HepG2 (cell line): Measurements from ENCODE around the gene SMARCC1. TPM values are rescaled to one million over a fixed set of nuclear protein-coding genes. Genes with fewer than 3 reads are reported as not detected.
A peak's percentile ranks its signal among the peaks of the same experiment; 100 is the strongest.

Experiments
- BATF2 ChIP-seq: sonication (generic); formaldehyde crosslinking; IDR thresholded peaks from 2 replicates; pipeline ENCODE4 v1.8.0; 2022; ENCODE audit warnings: mild to moderate bottlenecking, missing genetic modification reagents, moderate library complexity
- CBX5 ChIP-seq: sonication (generic); formaldehyde crosslinking; IDR thresholded peaks from 2 replicates; pipeline ENCODE4 v1.4.0; 2020; ENCODE audit warnings: missing genetic modification reagents, borderline replicate concordance
- ELF1 ChIP-seq: sonication (generic); formaldehyde crosslinking; IDR thresholded peaks from 2 replicates; pipeline ENCODE4 v1.4.0; 2020; ENCODE audit warnings: missing genetic modification reagents
- GATAD2A ChIP-seq: IDR thresholded peaks from 2 replicates; pipeline ENCODE4 v1.6.1; 2016
- HBP1 ChIP-seq: IDR thresholded peaks from 2 replicates; pipeline ENCODE4 v1.6.1; 2016; ENCODE audit warnings: low read depth, control low read depth
- HMGXB4 ChIP-seq, 2 experiments: sonication (generic) in 1 of 2; formaldehyde crosslinking in 1 of 2; IDR thresholded peaks; 2 replicates each; pipeline versions ENCODE4 v1.4.0 to v1.6.1; 2018 to 2020; ENCODE audit warnings: missing genetic modification reagents in 2 of 2, borderline replicate concordance in 1 of 2, low read depth in 1 of 2, mild to moderate bottlenecking in 1 of 2, missing biosample characterization in 1 of 2
- ISL2 ChIP-seq: sonication (generic); formaldehyde crosslinking; IDR thresholded peaks from 2 replicates; pipeline ENCODE4 v1.5.0; 2020; ENCODE audit warnings: missing genetic modification reagents
- KDM1A ChIP-seq: IDR thresholded peaks from 2 replicates; pipeline ENCODE4 v1.6.1; 2016; ENCODE audit warnings: missing compliant biosample characterization
- MLLT10 ChIP-seq: sonication (generic); formaldehyde crosslinking; IDR thresholded peaks from 2 replicates; pipeline ENCODE4 v1.4.0; 2020; ENCODE audit warnings: missing genetic modification reagents
- NR1H2 ChIP-seq: sonication (generic); formaldehyde crosslinking; IDR thresholded peaks from 2 replicates; pipeline ENCODE4 v1.8.1; 2022; ENCODE audit warnings: low read depth, missing genetic modification reagents, borderline replicate concordance
- ZBTB38 ChIP-seq: sonication (generic); formaldehyde crosslinking; IDR thresholded peaks from 2 replicates; pipeline ENCODE4 v1.5.1; 2020; ENCODE audit warnings: mild to moderate bottlenecking, missing genetic modification reagents
- ZNF20 ChIP-seq: sonication (generic); formaldehyde crosslinking; IDR thresholded peaks from 2 replicates; pipeline ENCODE4 v1.4.0; 2020; ENCODE audit warnings: mild to moderate bottlenecking, moderate library complexity, missing genetic modification reagents
- ZNF276 ChIP-seq: sonication (generic); formaldehyde crosslinking; IDR thresholded peaks from 2 replicates; pipeline ENCODE4 v1.4.0; 2020; ENCODE audit warnings: mild to moderate bottlenecking, low read depth, missing genetic modification reagents
- ZNF605 ChIP-seq: sonication (generic); formaldehyde crosslinking; IDR thresholded peaks from 2 replicates; pipeline ENCODE4 v1.8.0; 2022; ENCODE audit warnings: mild to moderate bottlenecking, missing genetic modification reagents
- polyA plus RNA-seq, 8 experiments: library from polyadenylated mRNA; depleted of rRNA in 3 of 8; stranded (reverse) in 7 of 8; unstranded in 1 of 8; fragments of >200 nt; fragmentation: Illumina TruSeq in 4 of 8; extraction: Trizol in 4 of 8; gene quantifications; 2 replicates each; pipeline versions ENCODE4 v1.2.1 to v1.2.3, GENCODE V29; 2011 to 2016; ENCODE audit warnings: low read depth in 4 of 8, missing spikeins in 1 of 8, mixed read lengths in 1 of 8; ENCODE audit not compliant: insufficient read depth in 1 of 8
- total RNA-seq, 5 experiments: library from RNA; depleted of rRNA; stranded (reverse); fragments of >200 nt; fragmentation: Illumina TruSeq; extraction: Trizol; gene quantifications; 2 replicates each; pipeline ENCODE4 v1.2.3, GENCODE V29; 2016; ENCODE audit warnings: low read depth in 1 of 5
- TF ChIP-seq, protein P1 (sequence below): sonication (generic); formaldehyde crosslinking; IDR thresholded peaks from 2 replicates; pipeline ENCODE4 v1.5.1; 2020; ENCODE audit warnings: mild to moderate bottlenecking, missing genetic modification reagents, borderline replicate concordance

SMARCC1 gene
- total and polyA plus RNA-seq, 2 of the 13 experiments (the other 11 are each of a cell fraction or from before 2014, with no cell fraction given), result 47.9 to 58.4 TPM

- TF ChIP-seq CBX5 (no peak), ZBTB38 (CRISPR knock-in tag) (peak; percentile 85; the same call in 1 of the 2 replicates), BATF2 (CRISPR knock-in tag) (no peak), ZNF20 (no peak), ELF1 (CRISPR knock-in tag) (no peak), ZNF605 (CRISPR knock-in tag) (peak; percentile 62; the same call in 1 of the 2 replicates), MLLT10 (CRISPR knock-in tag) (no peak), NR1H2 (0 out of 2 replicates have a peak, but pooled peaks have one; percentile 38), ISL2 (0 out of 2 replicates have a peak, but pooled peaks have one; percentile 55), HMGXB4 (CRISPR knock-in tag; IDR thresholded peaks at IDR 0.05; ENCODE audit: borderline replicate concordance in 1 of 2, low read depth in 1 of 2) (peak; percentile 95 to 99), HBP1 (CRISPR knock-in tag) (peak; percentile 75; the same call in 1 of the 2 replicates), GATAD2A (CRISPR knock-in tag) (no peak), KDM1A (no peak), ZNF276 (CRISPR knock-in tag) (peak; percentile 66; the same call in 1 of the 2 replicates)
- TF ChIP-seq, protein P1, sequence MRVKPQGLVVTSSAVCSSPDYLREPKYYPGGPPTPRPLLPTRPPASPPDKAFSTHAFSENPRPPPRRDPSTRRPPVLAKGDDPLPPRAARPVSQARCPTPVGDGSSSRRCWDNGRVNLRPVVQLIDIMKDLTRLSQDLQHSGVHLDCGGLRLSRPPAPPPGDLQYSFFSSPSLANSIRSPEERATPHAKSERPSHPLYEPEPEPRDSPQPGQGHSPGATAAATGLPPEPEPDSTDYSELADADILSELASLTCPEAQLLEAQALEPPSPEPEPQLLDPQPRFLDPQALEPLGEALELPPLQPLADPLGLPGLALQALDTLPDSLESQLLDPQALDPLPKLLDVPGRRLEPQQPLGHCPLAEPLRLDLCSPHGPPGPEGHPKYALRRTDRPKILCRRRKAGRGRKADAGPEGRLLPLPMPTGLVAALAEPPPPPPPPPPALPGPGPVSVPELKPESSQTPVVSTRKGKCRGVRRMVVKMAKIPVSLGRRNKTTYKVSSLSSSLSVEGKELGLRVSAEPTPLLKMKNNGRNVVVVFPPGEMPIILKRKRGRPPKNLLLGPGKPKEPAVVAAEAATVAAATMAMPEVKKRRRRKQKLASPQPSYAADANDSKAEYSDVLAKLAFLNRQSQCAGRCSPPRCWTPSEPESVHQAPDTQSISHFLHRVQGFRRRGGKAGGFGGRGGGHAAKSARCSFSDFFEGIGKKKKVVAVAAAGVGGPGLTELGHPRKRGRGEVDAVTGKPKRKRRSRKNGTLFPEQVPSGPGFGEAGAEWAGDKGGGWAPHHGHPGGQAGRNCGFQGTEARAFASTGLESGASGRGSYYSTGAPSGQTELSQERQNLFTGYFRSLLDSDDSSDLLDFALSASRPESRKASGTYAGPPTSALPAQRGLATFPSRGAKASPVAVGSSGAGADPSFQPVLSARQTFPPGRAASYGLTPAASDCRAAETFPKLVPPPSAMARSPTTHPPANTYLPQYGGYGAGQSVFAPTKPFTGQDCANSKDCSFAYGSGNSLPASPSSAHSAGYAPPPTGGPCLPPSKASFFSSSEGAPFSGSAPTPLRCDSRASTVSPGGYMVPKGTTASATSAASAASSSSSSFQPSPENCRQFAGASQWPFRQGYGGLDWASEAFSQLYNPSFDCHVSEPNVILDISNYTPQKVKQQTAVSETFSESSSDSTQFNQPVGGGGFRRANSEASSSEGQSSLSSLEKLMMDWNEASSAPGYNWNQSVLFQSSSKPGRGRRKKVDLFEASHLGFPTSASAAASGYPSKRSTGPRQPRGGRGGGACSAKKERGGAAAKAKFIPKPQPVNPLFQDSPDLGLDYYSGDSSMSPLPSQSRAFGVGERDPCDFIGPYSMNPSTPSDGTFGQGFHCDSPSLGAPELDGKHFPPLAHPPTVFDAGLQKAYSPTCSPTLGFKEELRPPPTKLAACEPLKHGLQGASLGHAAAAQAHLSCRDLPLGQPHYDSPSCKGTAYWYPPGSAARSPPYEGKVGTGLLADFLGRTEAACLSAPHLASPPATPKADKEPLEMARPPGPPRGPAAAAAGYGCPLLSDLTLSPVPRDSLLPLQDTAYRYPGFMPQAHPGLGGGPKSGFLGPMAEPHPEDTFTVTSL (CRISPR knock-in tag), result no peak
These were observed 43.1 kb upstream of the SMARCC1 start (continued) for GRCh38 chr3:47824541-47825473.
